OCI-LY3 (cell line): ENCODE results near the gene KRT84.
A peak's percentile ranks its signal among the peaks of the same experiment; 100 is the strongest.

Experiments used
- EZH2phosphoT487 ChIP-seq: fragments of 200-600 bp; shearing (Covaris generic); IDR thresholded peaks from 2 replicates; pipeline ENCODE4 v1.6.1; 2018; ENCODE audit warnings: antibody characterized with exemption, mixed run types, low read depth
- TF ChIP-seq, protein P1 (sequence below): fragments of 200-600, 300-600 bp; sonication (generic); IDR thresholded peaks from 2 replicates; pipeline ENCODE4 v1.5.1; 2014; ENCODE audit warnings: antibody characterized with exemption, low read length, low read depth

DNA sequence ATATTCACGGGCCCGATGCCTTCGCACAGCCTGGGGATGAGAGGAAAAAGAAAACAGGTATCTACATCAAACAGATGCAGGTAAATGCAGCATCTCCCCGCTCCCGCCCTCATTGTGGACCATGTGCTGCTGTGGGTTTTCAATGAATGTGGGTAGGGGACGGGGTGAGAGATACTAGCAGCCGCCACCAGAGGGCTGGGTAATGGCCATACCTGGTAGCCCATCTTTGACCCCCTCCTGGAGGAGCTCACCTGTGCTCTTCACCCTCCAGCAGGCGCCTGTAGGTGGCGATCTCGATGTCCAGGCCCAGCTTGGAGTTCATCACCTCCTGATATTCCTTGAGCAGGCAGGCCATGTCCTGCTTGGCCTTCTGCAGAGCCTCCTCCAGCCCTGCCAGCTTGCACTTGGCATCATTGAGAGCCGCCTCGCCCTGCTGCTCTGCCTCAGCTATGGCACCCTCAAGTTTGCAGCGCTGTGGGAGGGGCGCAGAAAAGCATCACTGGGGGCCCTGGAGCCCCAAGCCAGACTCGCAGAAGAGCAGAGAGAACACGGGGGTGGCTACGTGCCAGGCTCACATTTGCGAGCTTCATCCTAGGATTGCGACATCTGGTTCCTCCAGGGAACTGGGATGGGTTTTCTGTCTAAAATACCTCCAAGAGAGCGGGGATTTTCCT, 10.4 kb upstream of the KRT84 start:
- TF ChIP-seq, protein P1, sequence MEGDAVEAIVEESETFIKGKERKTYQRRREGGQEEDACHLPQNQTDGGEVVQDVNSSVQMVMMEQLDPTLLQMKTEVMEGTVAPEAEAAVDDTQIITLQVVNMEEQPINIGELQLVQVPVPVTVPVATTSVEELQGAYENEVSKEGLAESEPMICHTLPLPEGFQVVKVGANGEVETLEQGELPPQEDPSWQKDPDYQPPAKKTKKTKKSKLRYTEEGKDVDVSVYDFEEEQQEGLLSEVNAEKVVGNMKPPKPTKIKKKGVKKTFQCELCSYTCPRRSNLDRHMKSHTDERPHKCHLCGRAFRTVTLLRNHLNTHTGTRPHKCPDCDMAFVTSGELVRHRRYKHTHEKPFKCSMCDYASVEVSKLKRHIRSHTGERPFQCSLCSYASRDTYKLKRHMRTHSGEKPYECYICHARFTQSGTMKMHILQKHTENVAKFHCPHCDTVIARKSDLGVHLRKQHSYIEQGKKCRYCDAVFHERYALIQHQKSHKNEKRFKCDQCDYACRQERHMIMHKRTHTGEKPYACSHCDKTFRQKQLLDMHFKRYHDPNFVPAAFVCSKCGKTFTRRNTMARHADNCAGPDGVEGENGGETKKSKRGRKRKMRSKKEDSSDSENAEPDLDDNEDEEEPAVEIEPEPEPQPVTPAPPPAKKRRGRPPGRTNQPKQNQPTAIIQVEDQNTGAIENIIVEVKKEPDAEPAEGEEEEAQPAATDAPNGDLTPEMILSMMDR, result peak; percentile 48
- no peak for TF ChIP-seq EZH2phosphoT487
